ENCODE data around the gene IL1RAPL1. TPM values are rescaled to one million over a fixed set of nuclear protein-coding genes. Genes with fewer than 3 reads are reported as not detected.

Gene IL1RAPL1
- total RNA-seq, 1 donor from 2014 or later = 2.7 TPM

DNA sequence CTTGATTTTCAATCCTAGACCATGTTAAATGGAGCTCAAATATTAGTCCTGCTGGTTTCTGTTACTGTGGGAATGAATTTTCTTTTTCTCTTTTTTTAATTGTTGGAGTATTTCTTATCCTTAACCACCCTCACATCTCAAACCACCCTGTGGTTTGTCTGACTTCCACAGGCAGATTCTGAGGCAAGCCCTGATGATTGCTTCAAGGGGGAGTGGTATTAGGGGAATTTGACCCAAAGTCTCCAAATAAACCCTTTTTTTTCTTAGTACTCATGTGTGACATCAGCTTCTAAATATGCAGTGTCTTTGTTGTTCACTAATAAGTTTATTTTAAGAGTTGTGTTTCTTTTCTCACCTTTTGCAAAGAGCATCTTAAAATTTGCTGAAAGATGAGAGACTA is 810.3 kb downstream of the IL1RAPL1 start:
- DNase-seq (ENCODE audit: low read depth, low spot score) = no peak
- TF ChIP-seq, protein P1, sequence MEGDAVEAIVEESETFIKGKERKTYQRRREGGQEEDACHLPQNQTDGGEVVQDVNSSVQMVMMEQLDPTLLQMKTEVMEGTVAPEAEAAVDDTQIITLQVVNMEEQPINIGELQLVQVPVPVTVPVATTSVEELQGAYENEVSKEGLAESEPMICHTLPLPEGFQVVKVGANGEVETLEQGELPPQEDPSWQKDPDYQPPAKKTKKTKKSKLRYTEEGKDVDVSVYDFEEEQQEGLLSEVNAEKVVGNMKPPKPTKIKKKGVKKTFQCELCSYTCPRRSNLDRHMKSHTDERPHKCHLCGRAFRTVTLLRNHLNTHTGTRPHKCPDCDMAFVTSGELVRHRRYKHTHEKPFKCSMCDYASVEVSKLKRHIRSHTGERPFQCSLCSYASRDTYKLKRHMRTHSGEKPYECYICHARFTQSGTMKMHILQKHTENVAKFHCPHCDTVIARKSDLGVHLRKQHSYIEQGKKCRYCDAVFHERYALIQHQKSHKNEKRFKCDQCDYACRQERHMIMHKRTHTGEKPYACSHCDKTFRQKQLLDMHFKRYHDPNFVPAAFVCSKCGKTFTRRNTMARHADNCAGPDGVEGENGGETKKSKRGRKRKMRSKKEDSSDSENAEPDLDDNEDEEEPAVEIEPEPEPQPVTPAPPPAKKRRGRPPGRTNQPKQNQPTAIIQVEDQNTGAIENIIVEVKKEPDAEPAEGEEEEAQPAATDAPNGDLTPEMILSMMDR (conservative IDR thresholded peaks at IDR 0.05) = no peak
- Mint-ChIP-seq H3K27ac (ENCODE audit: unreplicated experiment) (no peak overlapping the region), H3K4me3 (no peak overlapping the region), H3K27me3 (ENCODE audit: low read depth) (no peaks in the 10 kb centered on the region), H3K9me3 (no peaks in the 10 kb centered on the region), H3K4me1 (no peaks in the 10 kb centered on the region), H3K36me3 (ENCODE audit: low read depth) (no peaks in the 10 kb centered on the region)

DNA sequence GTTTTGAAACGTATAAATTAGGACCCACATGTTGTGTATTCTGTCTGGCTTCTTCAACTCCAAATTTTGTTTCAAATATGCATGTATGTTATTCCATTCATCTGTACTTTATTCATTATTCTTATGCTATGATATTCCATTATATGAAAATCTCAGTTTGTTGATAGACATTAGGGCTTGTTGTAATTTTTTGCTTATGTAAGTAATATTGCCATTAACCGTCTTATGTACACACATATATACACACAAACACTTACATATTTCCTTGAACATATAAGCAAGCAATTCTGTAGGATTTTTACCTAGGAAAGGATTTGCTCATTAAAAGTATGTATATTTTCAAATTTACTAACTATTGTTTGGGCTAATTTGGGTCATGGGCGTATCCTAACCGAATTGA is 820.1 kb downstream of the IL1RAPL1 start:
- Mint-ChIP-seq H3K9me3 (peaks cover 3% of the 10 kb centered on the region), H3K27ac (ENCODE audit: unreplicated experiment) (no peak overlapping the region), H3K4me1 (no peaks in the 10 kb centered on the region), H3K4me3 (no peak overlapping the region), H3K36me3 (ENCODE audit: low read depth) (no peaks in the 10 kb centered on the region), H3K27me3 (ENCODE audit: low read depth) (no peaks in the 10 kb centered on the region)
- DNase-seq (ENCODE audit: low read depth, low spot score) = no peak
- TF ChIP-seq, protein P1 (conservative IDR thresholded peaks at IDR 0.05) = no peak

DNA sequence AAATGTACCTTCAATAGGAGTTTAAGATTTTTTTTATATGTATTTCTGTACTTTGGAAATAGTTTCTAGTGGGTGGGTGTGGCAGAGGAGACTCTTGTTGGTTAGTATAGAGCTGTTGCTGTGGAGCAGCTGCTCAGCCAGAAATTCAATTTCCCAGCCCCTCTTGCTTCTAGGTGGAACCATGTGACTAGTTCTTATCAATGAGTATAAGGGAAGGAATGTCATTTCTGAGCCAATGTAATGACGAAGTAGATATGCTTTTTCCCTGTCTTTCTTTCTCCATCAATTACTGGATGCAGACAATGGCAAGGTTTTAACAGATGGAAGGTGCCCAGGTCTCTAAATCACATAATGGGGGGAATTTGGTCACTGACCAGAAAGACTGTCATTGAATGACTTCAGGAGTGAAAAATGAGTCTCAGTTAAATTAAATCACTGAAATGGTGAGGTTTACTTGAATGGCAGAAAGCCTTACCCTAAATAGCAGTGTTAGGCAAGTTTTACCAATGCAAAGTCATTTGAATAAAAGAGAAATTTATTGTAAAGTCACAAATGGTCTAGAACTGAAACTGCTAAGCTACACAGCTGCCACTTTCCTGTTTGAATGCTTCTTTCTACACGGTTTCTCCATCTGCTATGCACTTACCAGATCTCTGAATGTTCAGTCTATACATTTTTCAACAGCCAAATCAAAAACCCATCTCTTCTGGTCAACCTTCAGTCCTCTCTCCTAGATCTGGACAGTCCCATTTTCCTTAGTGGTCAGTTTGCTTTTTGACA is 832.7 kb downstream of the IL1RAPL1 start:
- DNase-seq (ENCODE audit: low read depth, low spot score) = no peak
- H3K4me3 Mint-ChIP-seq = no peak overlapping the region
- H3K4me1 Mint-ChIP-seq = peaks cover 3% of the 10 kb centered on the region
- H3K27me3 Mint-ChIP-seq (ENCODE audit: low read depth) = no peaks in the 10 kb centered on the region
- H3K9me3 Mint-ChIP-seq = peaks cover 1% of the 10 kb centered on the region
- TF ChIP-seq, protein P1 (conservative IDR thresholded peaks at IDR 0.05) = no peak
- no peaks in the 10 kb centered on the region for H3K36me3 Mint-ChIP-seq (ENCODE audit: low read depth)
- no peak overlapping the region for H3K27ac Mint-ChIP-seq (ENCODE audit: unreplicated experiment)

DNA sequence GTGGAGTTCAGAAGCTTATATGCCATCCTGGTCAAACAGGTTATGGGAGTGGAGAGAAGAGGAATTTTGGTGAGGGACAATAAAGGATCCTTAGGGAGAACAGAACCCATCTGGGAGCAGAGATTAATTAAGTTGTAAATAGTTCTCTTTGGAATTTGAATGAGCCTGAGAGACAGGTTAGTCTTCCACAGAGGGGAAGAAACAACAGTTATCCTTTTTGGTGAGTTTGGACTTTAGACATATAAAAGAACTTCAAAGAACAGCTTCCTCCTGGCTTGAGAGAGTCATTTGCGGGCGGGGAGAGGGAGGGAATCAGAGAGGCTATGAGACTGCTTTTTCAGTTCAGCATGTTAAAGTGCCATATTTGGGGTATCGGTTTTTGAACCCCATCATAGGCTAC is 834.8 kb downstream of the IL1RAPL1 start:
- Mint-ChIP-seq H3K36me3 (ENCODE audit: low read depth) (no peaks in the 10 kb centered on the region), H3K4me3 (no peak overlapping the region), H3K27ac (ENCODE audit: unreplicated experiment) (no peak overlapping the region), H3K4me1 (peaks cover 7% of the 10 kb centered on the region), H3K27me3 (ENCODE audit: low read depth) (no peaks in the 10 kb centered on the region), H3K9me3 (peaks cover 6% of the 10 kb centered on the region)
- DNase-seq (ENCODE audit: low read depth, low spot score) = no peak
- TF ChIP-seq, protein P1 (conservative IDR thresholded peaks at IDR 0.05) = no peak

DNA sequence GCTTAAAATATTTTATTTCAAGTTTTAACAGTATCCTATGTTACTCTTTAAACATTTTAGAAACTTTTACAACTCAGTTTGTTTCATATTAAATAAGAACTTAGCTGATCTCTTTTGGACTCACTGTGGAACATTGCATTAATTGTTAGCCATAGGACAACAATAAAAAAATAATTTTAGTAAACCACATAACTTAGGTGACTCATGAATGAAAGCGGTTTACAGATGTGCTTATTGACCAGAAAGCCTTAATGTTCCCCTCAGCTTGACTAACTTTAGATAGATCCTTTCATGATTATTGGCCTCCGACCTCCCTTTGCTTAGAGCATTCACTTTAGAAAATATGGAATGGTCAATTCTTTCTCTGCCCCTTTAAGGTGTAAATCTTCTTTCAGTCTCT is 844.6 kb downstream of the IL1RAPL1 start:
- H3K4me3 Mint-ChIP-seq = no peak overlapping the region
- H3K36me3 Mint-ChIP-seq (ENCODE audit: low read depth) = peaks cover 2% of the 10 kb centered on the region
- DNase-seq (ENCODE audit: low read depth, low spot score) = no peak
- H3K9me3 Mint-ChIP-seq = peaks cover 18% of the 10 kb centered on the region
- H3K27ac Mint-ChIP-seq (ENCODE audit: unreplicated experiment) = no peak overlapping the region
- TF ChIP-seq, protein P1 (conservative IDR thresholded peaks at IDR 0.05) = no peak
- no peaks in the 10 kb centered on the region for H3K27me3 Mint-ChIP-seq (ENCODE audit: low read depth)
- peaks cover 4% of the 10 kb centered on the region for H3K4me1 Mint-ChIP-seq
